Measurements from ENCODE around the gene RFX7.

DNA sequence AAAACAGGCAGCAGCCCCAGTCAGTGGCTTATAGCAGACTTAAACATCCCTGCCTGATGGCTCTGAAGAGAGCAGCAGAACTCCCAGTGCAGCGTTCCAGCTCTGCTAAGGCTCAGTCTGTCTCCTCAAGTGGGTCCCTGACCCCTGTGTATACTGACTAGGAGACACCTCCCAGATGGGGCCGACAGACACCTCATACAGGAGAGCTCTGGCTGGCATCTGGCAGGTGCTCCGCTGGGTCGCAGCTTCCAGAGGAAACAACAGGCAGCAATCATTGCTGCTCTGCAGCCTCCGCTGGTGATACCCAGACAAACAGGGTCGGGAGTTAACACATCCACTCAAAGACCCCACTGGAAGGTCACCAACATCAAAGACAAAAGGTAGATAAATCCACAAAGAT lies 93.5 kb downstream of the RFX7 start:
- no peak for TF ChIP-seq EZH2 (IDR thresholded peaks at IDR 0.05; ENCODE audit: insufficient read depth, poor library complexity, severe bottlenecking)
- no peak for TF ChIP-seq EZH2phosphoT487 (IDR thresholded peaks at IDR 0.05; ENCODE audit: insufficient read depth, low read depth)
